ENCODE results near the gene TYMS.

The TYMS gene

DNA sequence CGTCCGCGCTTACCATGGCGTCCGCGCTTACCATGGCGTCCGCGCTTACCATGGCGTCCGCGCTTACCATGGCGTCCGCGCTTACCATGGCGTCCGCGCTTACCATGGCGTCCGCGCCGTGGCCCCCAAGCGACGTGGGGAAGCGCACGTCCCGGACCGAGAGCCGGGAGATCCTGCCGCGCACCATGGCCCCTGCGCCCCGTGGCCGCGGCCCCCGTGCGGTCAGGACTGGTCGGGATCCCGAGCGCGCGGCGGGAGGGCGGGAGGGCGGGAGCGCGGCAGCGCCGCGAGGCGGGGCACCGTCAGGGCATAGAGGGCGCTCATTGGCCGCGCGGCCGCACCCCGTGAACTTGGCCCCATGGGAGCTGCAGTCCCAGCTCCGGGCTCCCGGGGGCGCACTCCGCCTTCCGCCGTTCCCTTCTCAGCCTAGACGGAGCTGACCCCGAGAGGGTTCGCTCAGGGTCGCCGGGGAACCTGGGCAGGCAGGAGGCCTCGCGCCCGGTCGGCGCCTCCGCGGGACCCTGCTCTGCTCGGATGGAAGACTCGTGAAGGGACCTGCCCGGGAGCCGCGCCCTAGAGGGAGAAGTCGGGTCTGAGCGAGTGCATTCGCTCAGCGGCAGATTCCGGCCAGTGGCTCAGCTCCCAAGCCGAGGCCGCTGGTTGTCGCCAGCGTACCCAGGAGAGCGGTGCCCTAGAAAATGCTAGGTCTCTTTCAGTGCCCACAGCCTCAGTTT is 55.1 kb downstream of the TYMS start, which contains the start of gene ENOSF1:
ENOSF1 (minus strand) TSS at position 230 of the 734 bp plus-strand sequence; CDS start at position 187, 43 bp downstream.
- DNase-seq: peak; percentile 89

DNA sequence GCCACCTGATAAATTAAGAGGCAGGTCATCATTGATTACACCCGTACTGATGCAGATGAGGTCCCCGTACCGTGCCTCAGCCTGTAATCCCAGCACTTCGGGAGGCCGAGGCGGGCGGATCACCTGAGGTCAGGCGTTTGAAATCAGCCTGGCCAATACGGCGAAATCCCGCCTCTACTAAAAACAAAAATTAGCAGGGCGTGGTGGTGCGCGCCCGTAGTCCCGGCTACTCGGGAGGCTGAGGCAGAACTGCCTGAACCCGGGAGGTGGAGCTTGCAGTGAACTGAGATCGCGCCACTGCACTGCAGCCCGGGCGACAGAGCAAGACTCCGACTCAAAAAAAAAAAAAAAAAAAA is 55.7 kb downstream of the TYMS start:
- no peak for DNase-seq

DNA sequence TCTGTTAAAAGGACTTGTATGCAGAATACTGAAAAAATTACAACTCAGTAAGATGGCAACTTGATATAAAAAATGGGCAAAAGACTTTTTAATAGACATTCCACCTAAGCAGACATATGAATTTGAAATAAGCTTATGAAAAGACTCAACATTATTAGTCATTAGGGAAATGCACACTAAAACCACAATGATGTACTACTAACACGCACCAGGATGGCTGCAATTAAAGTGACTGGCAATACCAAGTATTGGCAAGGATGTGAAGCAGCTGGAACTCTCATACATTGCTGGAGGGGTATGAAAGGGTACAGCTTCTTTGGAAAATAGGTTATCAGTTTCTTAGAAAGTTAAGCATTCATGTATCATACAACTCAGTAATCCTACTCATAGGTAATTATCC is 58.2 kb downstream of the TYMS start:
- peak; percentile 76 for DNase-seq

DNA sequence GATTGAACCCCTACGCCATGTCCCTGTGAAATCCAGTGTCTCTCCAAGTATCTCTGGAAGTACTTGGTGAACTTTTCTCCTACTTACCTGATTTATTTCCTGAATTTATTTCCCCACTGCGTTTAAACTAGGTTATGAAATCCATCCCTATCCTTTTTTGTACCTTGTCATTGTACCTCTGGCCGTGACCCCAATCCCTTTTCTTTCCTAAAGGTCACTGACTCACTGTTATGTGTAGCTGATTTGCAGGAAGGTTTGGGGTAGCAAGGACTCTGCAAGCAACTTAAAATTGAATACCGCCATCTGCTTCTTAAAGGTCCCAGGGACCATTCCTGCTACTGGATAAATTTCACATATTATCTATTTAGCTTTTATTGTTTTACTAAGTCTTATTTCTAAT is 59.5 kb downstream of the TYMS start:
- DNase-seq: no peak

Measured in fibroblast of skin of scalp (primary cell).